ENCODE data around the gene CDK2.

Gene CDK2

DNA sequence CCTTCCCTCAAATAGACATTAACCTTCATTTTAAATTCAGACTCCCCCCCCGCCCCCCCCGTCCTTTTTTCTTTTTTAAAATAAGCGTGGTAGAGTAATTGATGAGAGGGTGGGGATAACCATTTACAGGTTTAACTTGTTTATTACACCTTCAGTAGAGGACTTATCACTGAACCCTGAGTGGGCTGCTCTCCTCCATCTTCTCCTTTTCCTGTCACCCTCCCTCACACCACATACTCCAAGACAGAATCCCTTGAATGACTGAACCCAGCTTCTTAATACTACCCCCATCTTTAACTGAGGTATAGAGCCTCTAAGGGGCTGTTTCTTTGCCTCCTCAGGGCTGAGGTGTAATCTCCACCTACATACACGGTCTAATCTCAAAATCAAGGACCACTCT lies 50.6 kb downstream of the CDK2 start:
- no peak for DNase-seq

DNA sequence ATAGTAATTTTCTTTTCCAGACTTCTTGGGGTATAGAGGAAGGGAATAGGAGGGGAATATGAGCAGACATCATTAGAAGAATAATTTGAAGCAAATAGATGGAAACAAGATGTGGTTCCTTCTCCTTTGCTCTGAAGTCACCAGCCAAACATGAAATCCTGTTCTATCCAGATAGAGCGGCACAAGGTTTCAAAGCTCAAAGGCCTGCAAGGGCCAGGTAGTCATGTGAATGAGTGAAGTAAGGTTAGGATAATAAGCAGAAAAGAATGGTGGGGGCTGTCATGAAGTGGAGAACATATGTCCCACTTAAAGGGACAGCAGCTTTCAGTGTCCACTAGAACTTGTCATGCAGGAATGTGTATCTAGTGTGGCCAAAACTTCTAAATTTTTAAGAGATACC lies 51.7 kb downstream of the CDK2 start:
- no peak for DNase-seq

DNA sequence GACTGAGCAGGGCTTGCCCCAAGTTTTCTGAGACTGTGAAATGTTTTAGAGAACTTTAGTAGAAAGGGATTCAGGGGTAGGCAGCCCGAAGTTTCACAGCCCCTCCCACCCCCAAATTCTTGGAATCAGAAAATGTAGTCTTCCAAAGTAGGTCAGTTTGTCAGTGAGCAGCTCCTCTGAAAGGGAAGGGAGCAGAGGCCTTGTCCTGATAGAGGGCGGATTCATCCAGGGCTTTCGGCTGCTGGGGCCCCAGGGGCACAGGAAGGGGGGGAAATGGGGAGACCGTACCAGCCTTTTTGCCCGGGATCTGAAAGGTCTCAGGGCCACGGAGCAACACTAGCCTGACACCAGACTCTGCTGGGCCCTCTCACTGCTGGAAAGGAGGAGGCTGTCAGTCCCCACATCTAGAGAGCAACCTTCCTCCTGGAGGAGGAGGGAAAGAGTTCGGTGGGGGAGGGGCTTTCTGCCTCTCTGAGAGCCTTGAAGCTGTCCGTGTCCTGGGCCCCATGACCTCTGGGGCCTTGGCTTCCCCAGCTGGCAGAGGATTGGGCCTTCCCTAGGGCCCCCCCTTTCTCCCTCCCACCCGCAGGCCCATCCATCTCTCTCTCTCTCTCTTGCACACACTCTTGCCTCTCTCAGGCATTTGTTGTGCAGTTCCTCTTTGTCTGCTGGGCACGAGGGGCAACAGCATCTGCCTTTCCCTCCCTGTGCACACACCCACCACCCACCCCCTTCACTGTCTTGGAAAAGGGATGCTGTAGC lies 54.0 kb downstream of the CDK2 start, which contains the start of gene IKZF4:
TSS of gene IKZF4 (plus strand) at position 621 of the 762 bp plus-strand sequence. CDS start 451 bp downstream, outside the sequence.
- DNase-seq, result peak; percentile 71

DNA sequence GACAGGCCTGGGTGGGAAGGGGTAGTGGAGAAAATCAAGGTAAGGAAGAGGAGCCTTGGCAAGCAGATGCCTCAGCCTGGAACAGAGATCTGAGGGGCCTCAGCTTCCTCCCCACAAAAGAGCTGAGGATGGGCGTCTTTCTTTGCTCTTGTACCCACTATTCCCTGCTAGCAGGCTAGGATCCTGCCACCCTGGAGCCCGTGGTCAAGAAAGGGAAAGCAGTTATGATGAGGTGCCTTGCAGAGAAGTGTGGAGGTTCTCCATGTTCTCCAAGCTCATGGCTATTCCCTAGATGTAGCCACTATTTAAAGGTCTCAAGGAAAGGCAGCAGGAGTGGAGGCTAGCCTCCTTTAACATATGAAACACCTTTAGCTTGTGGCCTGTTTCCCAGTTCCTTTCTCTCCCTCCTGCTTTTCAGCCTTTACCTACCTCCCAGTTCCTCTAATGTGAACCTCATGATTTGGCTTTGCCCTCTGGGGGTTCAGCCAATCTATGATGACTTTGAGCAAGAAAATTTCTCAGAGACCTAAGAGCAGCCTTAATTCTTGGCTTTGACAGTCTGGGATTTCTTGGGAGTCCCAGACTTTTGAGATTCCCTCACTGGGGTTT lies 55.4 kb downstream of the CDK2 start:
- DNase-seq, result no peak

Measured in NCI-H2227 treated with DMSO at 0.1 percent for 48 hours (cell line).